DOHH2 (cell line): Measurements from ENCODE around the gene ELP2.

ENCODE experiments used
- EZH2phosphoT487 ChIP-seq: fragments of 200-600 bp; sonication (generic); IDR thresholded peaks from 2 replicates; pipeline ENCODE4 v1.6.1; 2017; ENCODE audit warnings: borderline replicate concordance, mild to moderate bottlenecking, antibody characterized with exemption, low read length, moderate library complexity, mixed read lengths
- TF ChIP-seq, protein P1 (sequence below): fragments of 200-600 bp; sonication (generic); IDR thresholded peaks from one replicate; pipeline ENCODE4 v1.5.1; 2014; ENCODE audit warnings: antibody characterized with exemption, mild to moderate bottlenecking, low read depth, low read length; ENCODE audit not compliant: poor library complexity, severe bottlenecking

DNA sequence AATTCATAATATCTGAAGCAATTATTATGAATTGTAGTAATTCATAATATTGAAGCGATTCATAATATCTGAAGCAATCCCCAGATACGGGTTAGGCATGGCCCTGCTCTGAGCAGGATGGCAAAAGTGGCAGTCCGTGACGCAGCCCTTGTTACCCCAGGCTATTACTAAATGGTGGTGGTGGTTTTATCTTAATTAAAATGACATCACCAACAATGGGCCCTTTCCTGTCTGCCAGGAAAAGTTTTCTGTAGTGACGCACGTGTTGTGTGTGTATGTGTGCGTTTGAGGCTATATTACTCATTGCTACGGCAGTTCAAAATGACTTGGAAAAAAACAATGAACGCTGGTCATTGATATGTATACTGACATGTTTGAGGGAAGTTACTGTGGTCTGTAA lies 47.0 kb downstream of the ELP2 start:
- TF ChIP-seq, protein P1, sequence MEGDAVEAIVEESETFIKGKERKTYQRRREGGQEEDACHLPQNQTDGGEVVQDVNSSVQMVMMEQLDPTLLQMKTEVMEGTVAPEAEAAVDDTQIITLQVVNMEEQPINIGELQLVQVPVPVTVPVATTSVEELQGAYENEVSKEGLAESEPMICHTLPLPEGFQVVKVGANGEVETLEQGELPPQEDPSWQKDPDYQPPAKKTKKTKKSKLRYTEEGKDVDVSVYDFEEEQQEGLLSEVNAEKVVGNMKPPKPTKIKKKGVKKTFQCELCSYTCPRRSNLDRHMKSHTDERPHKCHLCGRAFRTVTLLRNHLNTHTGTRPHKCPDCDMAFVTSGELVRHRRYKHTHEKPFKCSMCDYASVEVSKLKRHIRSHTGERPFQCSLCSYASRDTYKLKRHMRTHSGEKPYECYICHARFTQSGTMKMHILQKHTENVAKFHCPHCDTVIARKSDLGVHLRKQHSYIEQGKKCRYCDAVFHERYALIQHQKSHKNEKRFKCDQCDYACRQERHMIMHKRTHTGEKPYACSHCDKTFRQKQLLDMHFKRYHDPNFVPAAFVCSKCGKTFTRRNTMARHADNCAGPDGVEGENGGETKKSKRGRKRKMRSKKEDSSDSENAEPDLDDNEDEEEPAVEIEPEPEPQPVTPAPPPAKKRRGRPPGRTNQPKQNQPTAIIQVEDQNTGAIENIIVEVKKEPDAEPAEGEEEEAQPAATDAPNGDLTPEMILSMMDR: no peak
- no peak for TF ChIP-seq EZH2phosphoT487
